CD4-positive, alpha-beta T cell treated with Interleukin-15 for 1 hour (primary cell): ENCODE measurements around the gene TRPC6.

Experiments
- DNase-seq: peaks from one replicate; pipeline ENCODE4 v3.0.0-alpha.2; 2020

TRPC6 gene

GRCh38 chr11:101583251-101584128, at the start of gene TRPC6:
Gene TRPC6, minus strand, starts transcription at chr11:101584007. Its CDS starts 504 bp downstream, at chr11:101583503.
- DNase-seq, result no peak

GRCh38 chr11:101620026-101620425, 36.2 kb upstream of the TRPC6 start:
- DNase-seq, result no peak

GRCh38 chr11:101618709-101619108, 34.9 kb upstream of the TRPC6 start:
- DNase-seq, result no peak

- no peak for DNase-seq
Measured at GRCh38 chr11:101617735-101618332, 34.0 kb upstream of the TRPC6 start.

GRCh38 chr11:101612481-101612880, 28.7 kb upstream of the TRPC6 start:
- DNase-seq, result no peak

GRCh38 chr11:101600924-101601323, 17.1 kb upstream of the TRPC6 start:
- no peak for DNase-seq

- no peak for DNase-seq
Measured at GRCh38 chr11:101586965-101587364, 3.2 kb upstream of the TRPC6 start.

GRCh38 chr11:101584655-101585054, 848 bp upstream of the TRPC6 start:
- DNase-seq, result no peak

- no peak for DNase-seq
Measured at GRCh38 chr11:101584129-101584515, 315 bp upstream of the TRPC6 start.

GRCh38 chr11:101582989-101583250, 887 bp downstream of the TRPC6 start:
- DNase-seq, result no peak

GRCh38 chr11:101582236-101582988, 1.4 kb downstream of the TRPC6 start:
- no peak for DNase-seq

- DNase-seq, result no peak
Measured at GRCh38 chr11:101577461-101577860, 6.3 kb downstream of the TRPC6 start.

GRCh38 chr11:101576456-101576855, 7.4 kb downstream of the TRPC6 start:
- no peak for DNase-seq

GRCh38 chr11:101574886-101575285, 8.9 kb downstream of the TRPC6 start:
- no peak for DNase-seq

- DNase-seq, result no peak
Measured at GRCh38 chr11:101567071-101567470, 16.7 kb downstream of the TRPC6 start.

GRCh38 chr11:101566626-101567025, 17.2 kb downstream of the TRPC6 start:
- DNase-seq, result no peak

- no peak for DNase-seq
Measured at GRCh38 chr11:101563166-101563565, 20.6 kb downstream of the TRPC6 start.

- DNase-seq, result no peak
Measured at GRCh38 chr11:101555366-101555765, 28.4 kb downstream of the TRPC6 start.

GRCh38 chr11:101553891-101554292, 29.9 kb downstream of the TRPC6 start:
- DNase-seq, result no peak

GRCh38 chr11:101552888-101553287, 30.9 kb downstream of the TRPC6 start:
- DNase-seq, result no peak

GRCh38 chr11:101528541-101528940, 55.3 kb downstream of the TRPC6 start:
- no peak for DNase-seq

- DNase-seq, result no peak
Measured at GRCh38 chr11:101523634-101524260, 60.1 kb downstream of the TRPC6 start.

- DNase-seq, result no peak
Measured at GRCh38 chr11:101523193-101523592, 60.6 kb downstream of the TRPC6 start.

- DNase-seq, result no peak
Measured at GRCh38 chr11:101521821-101522220, 62.0 kb downstream of the TRPC6 start.
